ENCODE data around the gene RFX8.

RFX8 gene

DNA sequence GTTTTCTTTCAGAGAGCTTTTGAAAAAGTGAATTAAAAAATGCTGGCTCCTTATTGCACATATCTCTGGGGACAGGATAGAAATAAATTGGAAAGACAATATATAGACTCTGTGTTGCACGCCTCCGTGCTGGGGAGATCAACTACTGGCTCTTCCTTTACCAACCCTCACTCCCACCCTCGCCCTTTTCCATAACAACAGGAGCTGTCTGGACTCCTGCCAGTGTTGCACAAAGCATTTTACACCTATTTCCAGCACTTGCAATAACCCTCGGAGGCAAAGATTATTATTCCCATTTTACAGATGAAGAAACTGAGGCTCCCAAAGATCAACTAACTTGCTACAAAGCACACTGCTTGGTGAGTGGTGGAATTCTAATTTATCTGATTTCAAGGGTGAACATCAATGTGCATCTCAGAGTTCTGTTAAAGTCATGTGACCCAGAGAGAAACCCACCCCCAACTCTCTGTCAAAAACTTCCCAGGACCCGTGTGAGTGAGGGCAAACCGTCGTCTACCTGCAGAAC is 91.8 kb downstream of the RFX8 start:
- no peak for DNase-seq (ENCODE audit: low read depth in 2 of 3, low spot score in 1 of 3)

- no peak for DNase-seq (ENCODE audit: low read depth in 2 of 3, low spot score in 1 of 3)
Observed at GRCh38 chr2:101382442-101382841, 92.5 kb downstream of the RFX8 start.

- no peak for DNase-seq (ENCODE audit: low read depth in 2 of 3, low spot score in 1 of 3)
Observed at GRCh38 chr2:101380376-101380775, 94.5 kb downstream of the RFX8 start.

- DNase-seq (ENCODE audit: low read depth in 2 of 3, low spot score in 1 of 3): no peak
Observed at GRCh38 chr2:101379091-101379490, 95.8 kb downstream of the RFX8 start.

DNA sequence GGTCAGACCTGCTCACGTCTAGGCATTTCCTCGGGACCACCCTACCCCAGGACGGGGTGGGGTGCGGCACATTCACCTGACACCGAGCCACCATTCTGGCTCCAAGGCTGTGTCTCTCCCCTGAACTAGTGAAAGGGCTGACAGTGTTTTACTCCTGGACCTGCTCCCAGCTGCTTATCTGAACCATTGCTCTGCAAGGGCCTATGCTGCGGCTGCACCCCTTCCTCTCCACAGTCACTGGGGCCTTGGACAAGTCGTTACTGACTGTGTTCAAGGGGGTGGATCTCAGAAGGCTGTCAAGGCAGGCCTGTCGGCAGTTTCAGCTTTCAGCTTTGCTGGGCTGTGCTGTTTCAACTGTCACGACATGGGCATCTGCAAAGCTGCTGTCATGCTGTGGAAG is 99.3 kb downstream of the RFX8 start:
- DNase-seq (ENCODE audit: low read depth in 2 of 3, low spot score in 1 of 3): no peak

DNA sequence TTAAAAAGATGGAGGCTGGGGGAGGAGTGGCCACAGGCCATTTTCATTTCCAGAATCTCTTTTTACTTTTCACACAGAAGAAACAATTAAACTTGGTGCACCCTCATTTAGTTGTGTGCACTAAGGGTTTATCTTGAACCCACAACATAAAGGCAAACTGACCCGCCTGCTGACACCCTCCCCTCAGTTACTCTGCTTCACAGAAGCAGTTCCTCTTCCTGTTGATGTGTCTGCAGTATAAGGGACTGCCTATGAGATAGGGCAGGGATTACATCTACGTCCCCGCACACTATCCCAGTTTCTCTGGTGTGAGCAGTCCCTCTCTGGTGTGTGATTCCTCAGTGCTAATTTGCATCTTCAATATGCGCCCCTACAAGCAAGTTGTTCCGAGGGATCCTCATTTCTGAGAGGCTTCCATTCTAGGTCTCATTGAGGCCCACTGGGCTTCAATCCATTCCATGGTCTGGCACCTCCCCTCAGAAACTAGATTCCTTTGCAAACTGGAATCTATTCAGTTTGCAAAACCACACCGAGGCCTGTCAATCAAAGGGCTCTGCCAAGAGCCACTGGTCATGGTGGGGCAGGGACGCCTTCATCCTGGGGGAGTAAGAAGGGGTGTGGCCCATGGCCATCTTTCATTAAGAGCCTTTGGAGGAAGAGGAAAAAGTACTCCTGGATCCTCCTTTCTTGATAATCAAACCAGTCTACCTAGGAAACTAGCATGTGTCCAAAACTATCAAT is 99.9 kb downstream of the RFX8 start:
- no peak for DNase-seq (ENCODE audit: low read depth in 2 of 3, low spot score in 1 of 3)

GRCh38 chr2:101372792-101373191 is 102.1 kb downstream of the RFX8 start:
- no peak for DNase-seq (ENCODE audit: low read depth in 2 of 3, low spot score in 1 of 3)

DNA sequence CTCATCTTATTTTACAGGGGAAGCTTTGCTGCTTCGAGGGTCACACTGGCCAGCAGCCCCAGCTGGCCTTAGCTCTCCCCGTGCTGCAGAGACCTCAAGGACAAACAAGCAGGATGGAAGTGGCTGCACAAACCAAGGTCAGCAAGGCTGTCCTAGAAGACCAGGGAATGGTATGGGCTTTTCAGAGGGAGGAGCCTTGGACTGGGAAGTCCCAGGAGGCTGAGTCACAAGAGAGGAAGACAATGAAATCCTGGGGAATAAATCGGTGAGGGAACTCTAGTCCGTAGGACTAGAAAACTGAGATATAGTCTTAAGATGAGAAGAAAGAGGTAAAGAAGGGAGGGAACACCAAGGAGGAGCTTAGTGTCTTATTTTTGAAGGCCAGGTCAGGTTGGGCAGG is 103.3 kb downstream of the RFX8 start:
- DNase-seq (ENCODE audit: low read depth in 2 of 3, low spot score in 1 of 3): no peak

GRCh38 chr2:101369100-101369499 is 105.8 kb downstream of the RFX8 start:
- no peak for DNase-seq (ENCODE audit: low read depth in 2 of 3, low spot score in 1 of 3)

- no peak for DNase-seq (ENCODE audit: low read depth in 2 of 3, low spot score in 1 of 3)
Observed at GRCh38 chr2:101368376-101368775, 106.5 kb downstream of the RFX8 start.

GRCh38 chr2:101367508-101367907 is 107.4 kb downstream of the RFX8 start:
- DNase-seq (ENCODE audit: low read depth in 2 of 3, low spot score in 1 of 3): no peak

DNA sequence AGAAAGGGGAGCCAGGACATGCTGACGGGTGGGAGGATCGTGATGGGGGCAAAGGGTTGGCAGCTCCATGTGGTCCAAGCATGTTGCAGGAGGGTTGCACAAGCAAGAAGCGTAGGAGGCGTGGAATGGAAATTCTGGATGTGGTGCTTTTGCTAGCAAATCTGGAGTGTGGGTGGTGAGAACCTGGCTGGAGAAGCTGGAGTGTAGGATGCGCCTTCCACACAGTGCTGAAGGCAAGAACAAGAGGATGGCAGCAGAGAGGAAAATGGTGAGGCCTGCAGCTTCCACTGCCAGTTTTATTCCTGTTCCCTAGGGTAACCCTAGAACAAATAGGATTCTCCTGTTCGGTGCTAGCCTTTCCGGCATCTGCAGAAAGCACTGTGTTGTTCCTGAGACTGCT is 110.0 kb downstream of the RFX8 start:
- DNase-seq (ENCODE audit: low read depth in 2 of 3, low spot score in 1 of 3): no peak

DNA sequence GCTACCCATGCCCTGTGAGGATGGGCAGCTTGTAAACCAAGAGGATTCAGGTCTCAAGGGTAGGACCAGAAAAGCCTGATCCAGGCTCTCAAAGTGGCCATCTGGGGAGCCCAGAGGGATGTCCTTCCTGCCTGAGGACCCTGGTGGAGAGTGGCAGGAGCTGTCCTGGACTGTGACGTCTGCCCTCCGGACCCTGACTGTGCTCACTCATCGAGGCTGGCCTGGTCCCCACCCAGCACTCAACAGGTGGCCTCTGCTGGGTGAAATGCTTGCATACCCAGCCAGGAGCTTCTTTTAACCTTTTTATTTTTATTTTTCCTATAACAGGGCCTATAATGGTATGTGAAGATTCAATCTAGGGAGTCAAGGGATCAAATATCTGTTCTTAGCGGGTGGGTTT is 112.1 kb downstream of the RFX8 start:
- no peak for DNase-seq (ENCODE audit: low read depth in 2 of 3, low spot score in 1 of 3)

DNA sequence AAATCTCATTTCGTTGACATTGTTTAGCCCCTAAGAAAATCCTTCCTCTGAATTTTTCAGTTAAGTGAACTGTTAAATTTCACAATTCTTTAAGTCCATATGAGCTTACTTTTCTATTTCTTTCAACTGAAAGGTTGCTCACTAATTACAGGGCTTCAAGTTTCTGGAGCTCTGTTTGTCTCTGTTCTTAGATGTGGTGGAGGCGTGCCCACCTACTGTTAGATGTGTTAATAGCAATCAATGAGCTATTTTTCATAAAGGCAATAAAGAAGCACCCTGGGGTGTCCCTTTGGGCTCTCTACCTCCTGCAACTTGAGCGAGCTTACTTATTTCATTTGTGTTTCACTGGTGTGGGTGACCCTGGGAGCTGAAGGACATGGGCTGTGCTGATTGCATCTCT is 112.6 kb downstream of the RFX8 start:
- DNase-seq (ENCODE audit: low read depth in 2 of 3, low spot score in 1 of 3): no peak

DNA sequence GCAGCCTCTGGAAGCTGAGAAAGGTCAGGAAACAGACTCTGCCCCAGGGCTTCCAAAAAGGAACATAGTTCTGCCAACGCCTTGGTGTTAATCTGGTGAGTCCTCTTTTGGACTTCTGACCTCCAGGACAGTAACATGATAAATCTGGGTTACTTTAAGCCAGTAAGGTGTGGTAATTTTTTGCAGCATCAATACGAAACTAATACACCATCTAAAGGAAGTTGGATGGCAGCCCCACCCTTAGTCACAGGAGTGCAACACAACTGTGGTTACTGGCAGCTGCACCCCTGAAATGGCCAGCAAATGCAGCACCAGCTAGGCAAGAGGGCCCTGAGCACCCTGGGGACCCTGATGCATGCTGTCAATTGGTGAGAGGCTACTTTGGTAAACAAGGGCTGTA is 113.4 kb downstream of the RFX8 start:
- DNase-seq (ENCODE audit: low read depth in 2 of 3, low spot score in 1 of 3): no peak

DNA sequence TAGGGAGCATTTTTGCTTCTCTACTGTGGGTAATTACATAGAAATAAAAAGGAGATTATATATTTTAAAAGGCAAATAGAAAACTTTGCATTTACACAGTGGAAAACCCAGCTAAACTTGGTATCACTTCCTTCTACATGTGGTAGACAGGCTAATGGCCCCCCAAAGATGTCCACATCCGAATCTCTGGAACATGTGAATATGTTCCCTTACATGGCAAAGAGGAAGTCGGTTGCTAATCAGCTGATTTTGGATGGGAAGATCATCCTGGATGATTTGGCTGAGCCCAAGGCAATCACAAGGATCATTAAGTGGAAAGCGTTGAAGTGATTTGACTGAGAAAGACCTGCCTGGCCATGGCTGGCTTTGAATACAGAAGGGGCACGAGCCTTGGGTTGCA is 113.8 kb downstream of the RFX8 start:
- no peak for DNase-seq (ENCODE audit: low read depth in 2 of 3, low spot score in 1 of 3)

DNA sequence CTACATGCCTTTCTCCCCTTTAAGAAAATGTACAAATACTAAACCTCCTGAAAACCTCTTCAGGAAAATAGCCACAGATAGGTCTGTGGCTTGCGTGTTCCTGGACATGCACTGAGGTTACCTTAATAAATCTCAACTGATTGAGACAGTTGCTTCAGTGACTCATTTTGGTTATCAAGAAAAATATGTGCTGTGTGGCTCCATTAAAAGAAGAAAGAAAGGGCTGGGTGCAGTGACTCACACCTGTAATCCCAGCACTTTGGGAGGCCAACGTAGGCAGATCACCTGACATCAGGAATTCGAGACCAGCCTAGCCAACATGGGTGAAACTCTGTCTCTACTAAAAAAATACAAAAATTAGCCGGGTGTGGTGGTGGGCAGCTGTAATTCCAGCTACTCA is 114.7 kb downstream of the RFX8 start:
- no peak for DNase-seq (ENCODE audit: low read depth in 2 of 3, low spot score in 1 of 3)

DNA sequence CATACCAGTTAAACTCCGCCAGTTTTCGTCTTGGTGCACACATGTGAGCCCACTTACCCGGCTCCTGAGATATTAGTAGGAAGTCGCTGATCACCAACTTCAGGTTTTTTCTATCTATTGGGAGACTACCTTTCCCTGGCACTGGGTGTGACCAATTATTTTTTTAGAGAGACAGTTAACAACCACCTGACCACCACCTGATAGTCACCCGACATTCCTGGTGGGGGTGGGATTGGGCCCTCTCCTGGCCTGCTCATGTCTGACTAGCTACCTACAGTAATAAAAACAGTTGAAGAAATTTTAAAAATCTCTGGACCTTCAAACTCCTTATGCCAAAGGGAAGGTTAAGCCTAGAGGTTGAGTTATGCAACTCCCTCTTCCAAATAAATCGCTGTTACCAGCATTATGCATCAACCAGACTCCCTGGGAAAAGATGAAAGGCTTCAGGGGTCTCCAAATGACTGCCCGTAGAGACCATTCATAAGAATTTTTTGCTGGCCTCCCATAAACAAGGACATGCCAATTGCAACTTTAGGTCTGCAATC is 115.4 kb downstream of the RFX8 start:
- no peak for DNase-seq (ENCODE audit: low read depth in 2 of 3, low spot score in 1 of 3)

DNA sequence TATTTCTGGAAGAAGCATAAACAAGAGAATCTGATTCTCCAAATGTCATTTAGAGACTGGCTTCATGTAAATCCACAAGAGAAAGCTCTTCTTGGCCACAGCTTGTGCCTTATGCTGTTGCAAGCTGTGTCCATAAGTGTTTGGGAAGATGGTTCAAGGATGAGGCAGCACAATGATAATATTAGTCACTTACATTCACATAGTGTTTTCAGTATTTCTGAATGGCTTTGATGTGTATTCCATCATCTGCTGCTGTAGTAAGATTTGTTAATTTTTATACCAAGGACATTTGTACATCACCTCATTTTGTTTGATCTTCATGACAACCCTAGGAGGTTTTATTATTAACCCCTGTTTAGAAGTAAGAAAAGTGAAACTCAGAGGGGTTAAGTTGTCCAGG is 117.5 kb downstream of the RFX8 start:
- DNase-seq (ENCODE audit: low read depth in 2 of 3, low spot score in 1 of 3): no peak

DNA sequence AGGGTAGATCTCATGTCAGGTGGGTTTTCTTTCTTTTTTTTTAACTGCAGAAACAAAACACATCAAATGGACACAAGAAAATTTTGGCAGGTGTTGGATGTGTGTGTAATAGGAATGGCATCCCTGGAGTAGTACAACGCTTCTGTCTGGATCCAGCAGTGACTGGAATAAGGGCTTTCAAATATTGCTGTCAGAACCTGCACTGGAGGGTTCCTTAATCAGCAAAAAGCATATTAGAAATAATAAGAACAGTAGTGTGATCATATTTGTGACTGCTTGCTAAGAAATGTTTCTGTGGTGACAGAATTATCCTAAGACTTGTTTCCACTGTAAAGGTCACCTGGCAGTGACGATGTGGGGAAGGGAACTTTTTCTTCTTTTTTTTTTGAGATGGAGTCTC is 118.4 kb downstream of the RFX8 start:
- no peak for DNase-seq (ENCODE audit: low read depth in 2 of 3, low spot score in 1 of 3)

DNA sequence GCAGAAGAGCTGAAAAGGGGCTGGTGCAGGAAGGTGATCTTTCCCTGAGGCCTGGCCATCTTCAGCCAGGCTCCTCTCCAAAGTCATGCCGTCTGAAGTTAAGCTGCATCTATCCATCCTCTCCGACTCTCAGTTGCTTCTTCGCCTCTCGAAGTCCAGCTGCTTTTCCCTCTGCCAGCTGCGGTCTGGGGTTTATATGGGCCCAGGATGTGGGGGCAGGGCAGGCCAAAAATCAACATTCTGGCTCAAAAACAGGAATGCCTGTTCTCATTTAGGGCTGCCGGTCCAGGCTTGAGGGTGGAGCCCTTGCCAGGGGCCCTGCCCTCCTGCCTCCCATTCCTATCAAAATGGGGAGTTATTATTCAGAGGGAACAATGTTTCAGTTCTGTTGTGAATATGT is 118.9 kb downstream of the RFX8 start:
- DNase-seq (ENCODE audit: low read depth in 2 of 3, low spot score in 1 of 3): no peak

GRCh38 chr2:101355401-101356054 is 119.4 kb downstream of the RFX8 start:
- DNase-seq (ENCODE audit: low read depth in 2 of 3, low spot score in 1 of 3): no peak
